SH-SY5Y (cell line): ENCODE results near the gene MAPK10.

Source experiments
- GATA2 ChIP-seq: IDR thresholded peaks from 2 replicates; pipeline ENCODE4 v1.6.1; 2011; ENCODE audit warnings: mild to moderate bottlenecking, low read depth, low read length
- GATA3 ChIP-seq: IDR thresholded peaks from 2 replicates; pipeline ENCODE4 v1.6.1; 2011; ENCODE audit warnings: low read depth, mild to moderate bottlenecking, low read length, moderate library complexity

DNA sequence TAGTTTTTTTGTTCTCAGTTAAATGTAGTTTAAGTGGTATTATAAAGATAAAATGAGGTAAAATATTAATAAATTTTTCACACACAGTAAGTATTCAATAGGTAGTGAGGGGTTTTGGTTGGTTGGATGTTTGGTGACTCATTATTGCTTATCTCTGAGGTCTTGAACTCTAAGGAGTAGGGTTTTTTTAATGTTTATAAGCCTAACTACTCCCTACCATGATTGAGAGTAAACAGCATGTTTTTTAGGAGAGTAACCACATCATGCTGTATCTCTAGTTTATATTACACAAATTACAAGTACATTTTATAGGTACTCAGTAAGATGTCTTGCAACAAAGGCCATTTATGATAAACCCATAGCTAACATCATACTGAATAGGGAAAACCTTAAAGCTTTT is 181.6 kb downstream of the MAPK10 start:
- TF ChIP-seq GATA3 (no peak), GATA2 (no peak)
